ENCODE measurements around the gene PRPF6. TPM values are rescaled to one million over a fixed set of nuclear protein-coding genes. Genes with fewer than 3 reads are reported as not detected.

PRPF6 gene
- total and polyA plus RNA-seq, 2 of the 13 experiments (the other 11 are each of a cell fraction or from before 2014, with no cell fraction given): 63.7 to 101 TPM

DNA sequence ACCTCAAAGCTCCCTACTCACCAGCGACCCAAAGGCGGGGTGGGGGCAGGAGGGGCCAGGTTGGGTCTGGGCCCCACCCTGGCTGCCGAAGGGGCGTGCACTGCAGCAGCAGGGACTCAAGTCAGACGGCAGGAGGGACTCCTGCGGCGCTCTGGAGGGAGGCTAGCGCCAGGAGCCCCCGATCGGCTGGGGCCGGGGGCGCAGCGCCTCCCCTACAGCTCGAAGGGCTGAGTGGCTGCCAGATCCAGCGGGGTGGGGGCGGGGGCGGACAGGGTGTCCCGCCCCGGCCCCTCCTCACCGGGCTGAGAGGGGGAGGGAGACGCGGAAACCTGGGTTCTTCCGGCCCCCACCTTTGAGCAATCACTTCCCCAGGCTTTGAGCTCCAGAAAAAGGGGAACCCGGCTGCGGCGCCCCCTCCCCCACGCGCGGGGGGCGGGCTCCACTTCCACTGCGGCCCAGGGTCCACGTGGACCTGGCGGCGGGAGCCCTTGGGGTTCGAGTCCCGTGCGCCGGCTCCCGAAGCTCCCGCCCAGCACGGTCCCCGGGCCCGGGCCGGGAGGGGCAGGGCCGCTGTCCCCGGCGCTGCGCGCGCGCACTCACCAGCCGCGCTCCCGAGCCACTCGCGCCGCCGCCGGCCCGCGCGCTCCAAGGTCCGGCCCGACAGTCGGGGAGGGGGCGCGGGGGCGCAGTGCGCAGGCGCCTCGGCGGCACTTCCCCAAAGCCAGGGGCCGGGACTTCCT is 98.5 kb downstream of the PRPF6 start, which contains the start of gene RGS19 (continued):
- TF ChIP-seq, protein P1, sequence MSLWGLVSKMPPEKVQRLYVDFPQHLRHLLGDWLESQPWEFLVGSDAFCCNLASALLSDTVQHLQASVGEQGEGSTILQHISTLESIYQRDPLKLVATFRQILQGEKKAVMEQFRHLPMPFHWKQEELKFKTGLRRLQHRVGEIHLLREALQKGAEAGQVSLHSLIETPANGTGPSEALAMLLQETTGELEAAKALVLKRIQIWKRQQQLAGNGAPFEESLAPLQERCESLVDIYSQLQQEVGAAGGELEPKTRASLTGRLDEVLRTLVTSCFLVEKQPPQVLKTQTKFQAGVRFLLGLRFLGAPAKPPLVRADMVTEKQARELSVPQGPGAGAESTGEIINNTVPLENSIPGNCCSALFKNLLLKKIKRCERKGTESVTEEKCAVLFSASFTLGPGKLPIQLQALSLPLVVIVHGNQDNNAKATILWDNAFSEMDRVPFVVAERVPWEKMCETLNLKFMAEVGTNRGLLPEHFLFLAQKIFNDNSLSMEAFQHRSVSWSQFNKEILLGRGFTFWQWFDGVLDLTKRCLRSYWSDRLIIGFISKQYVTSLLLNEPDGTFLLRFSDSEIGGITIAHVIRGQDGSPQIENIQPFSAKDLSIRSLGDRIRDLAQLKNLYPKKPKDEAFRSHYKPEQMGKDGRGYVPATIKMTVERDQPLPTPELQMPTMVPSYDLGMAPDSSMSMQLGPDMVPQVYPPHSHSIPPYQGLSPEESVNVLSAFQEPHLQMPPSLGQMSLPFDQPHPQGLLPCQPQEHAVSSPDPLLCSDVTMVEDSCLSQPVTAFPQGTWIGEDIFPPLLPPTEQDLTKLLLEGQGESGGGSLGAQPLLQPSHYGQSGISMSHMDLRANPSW (CRISPR knock-in tag; IDR thresholded peaks at IDR 0.05; ENCODE audit: borderline replicate concordance): no peak
- TF ChIP-seq, protein P2, sequence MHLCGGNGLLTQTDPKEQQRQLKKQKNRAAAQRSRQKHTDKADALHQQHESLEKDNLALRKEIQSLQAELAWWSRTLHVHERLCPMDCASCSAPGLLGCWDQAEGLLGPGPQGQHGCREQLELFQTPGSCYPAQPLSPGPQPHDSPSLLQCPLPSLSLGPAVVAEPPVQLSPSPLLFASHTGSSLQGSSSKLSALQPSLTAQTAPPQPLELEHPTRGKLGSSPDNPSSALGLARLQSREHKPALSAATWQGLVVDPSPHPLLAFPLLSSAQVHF (CRISPR knock-in tag; IDR thresholded peaks at IDR 0.05): no peak
- TF ChIP-seq ZNF251 (CRISPR knock-in tag; IDR thresholded peaks at IDR 0.05): no peak
- no peak for TF ChIP-seq RFXANK (CRISPR knock-in tag; IDR thresholded peaks at IDR 0.05)
- 0 out of 2 replicates have a peak, but pooled peaks have one; percentile 43 for TF ChIP-seq HIVEP1 (CRISPR knock-in tag; IDR thresholded peaks at IDR 0.05)
- TF ChIP-seq TBL1XR1 (IDR thresholded peaks at IDR 0.05; ENCODE audit: borderline replicate concordance, low read length, partially characterized antibody): no peak
- no peak for TF ChIP-seq SIN3B (IDR thresholded peaks at IDR 0.05; ENCODE audit: low read length)
- no peak for TF ChIP-seq MYNN (CRISPR knock-in tag; IDR thresholded peaks at IDR 0.05; ENCODE audit: low read depth)
- no peak for TF ChIP-seq EZH2 (conservative IDR thresholded peaks at IDR 0.05; ENCODE audit: low read depth, low read length)
- peak; percentile 42; the same call in 1 of the 2 replicates for TF ChIP-seq ZNF776 (CRISPR knock-in tag; IDR thresholded peaks at IDR 0.05)
- TF ChIP-seq, protein P3, sequence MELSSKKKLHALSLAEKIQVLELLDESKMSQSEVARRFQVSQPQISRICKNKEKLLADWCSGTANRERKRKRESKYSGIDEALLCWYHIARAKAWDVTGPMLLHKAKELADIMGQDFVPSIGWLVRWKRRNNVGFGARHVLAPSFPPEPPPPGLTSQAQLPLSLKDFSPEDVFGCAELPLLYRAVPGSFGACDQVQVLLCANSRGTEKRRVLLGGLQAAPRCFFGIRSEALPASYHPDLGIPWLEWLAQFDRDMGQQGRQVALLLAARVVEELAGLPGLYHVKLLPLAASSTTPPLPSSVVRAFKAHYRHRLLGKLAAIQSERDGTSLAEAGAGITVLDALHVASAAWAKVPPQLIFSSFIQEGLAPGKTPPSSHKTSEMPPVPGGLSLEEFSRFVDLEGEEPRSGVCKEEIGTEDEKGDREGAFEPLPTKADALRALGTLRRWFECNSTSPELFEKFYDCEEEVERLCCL (CRISPR knock-in tag; IDR thresholded peaks at IDR 0.05; ENCODE audit: borderline replicate concordance): no peak
- TF ChIP-seq, protein P4, sequence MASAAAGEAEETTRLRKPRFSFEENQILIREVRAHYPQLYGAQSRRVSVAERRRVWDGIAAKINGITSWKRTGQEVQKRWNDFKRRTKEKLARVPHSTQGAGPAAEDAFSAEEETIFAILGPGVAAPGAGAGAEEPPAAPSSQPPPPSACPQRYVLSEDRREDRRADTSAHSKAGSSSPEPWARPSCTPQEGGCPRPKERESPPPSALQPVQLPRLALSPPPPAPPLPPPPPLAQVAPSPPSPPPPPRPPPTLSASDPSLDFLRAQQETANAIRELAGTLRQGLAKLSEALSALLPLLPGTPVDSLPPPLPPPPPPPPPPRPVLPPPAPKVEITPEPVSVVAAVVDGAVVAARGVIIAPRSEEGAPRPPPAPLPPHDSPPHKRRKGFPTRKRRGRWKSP (CRISPR knock-in tag; IDR thresholded peaks at IDR 0.05): no peak
- no peak for TF ChIP-seq YY1 (IDR thresholded peaks at IDR 0.05; ENCODE audit: insufficient read depth, insufficient replicate concordance, low read depth, low read length)
- no peak for TF ChIP-seq POGZ (CRISPR knock-in tag; IDR thresholded peaks at IDR 0.05)
- TF ChIP-seq MYC (CRISPR knock-in tag; IDR thresholded peaks at IDR 0.05; ENCODE audit: borderline replicate concordance): peak; percentile 78
- peak; percentile 56 for TF ChIP-seq SPEN (CRISPR knock-in tag; IDR thresholded peaks at IDR 0.05; ENCODE audit: low read depth)
- peak; percentile 3; the same call in 1 of the 2 replicates for TF ChIP-seq CBX5 (CRISPR knock-in tag; IDR thresholded peaks at IDR 0.05; ENCODE audit: borderline replicate concordance)
- no peak for TF ChIP-seq ZNF101 (CRISPR knock-in tag; IDR thresholded peaks at IDR 0.05; ENCODE audit: borderline replicate concordance, low read depth)
- TF ChIP-seq ZNF546 (CRISPR knock-in tag; conservative IDR thresholded peaks at IDR 0.05): peak; percentile 64; the same call in 1 of the 2 replicates
- no peak for TF ChIP-seq ZSCAN12 (CRISPR knock-in tag; IDR thresholded peaks at IDR 0.05)
- 0 out of 2 replicates have a peak, but pooled peaks have one; percentile 75 for TF ChIP-seq SAFB2 (CRISPR knock-in tag; IDR thresholded peaks at IDR 0.05; ENCODE audit: borderline replicate concordance, low read depth)
- no peak for TF ChIP-seq HNF4A (CRISPR knock-in tag; IDR thresholded peaks at IDR 0.05)
- TF ChIP-seq ZNF749 (CRISPR knock-in tag; IDR thresholded peaks at IDR 0.05; ENCODE audit: borderline replicate concordance): no peak

All from HepG2 (cell line).